Measurements from ENCODE around the gene GDA. TPM values are rescaled to one million over a fixed set of nuclear protein-coding genes. Genes with fewer than 3 reads are reported as not detected.

GDA gene
- total and polyA plus RNA-seq, 4 donors, result 0.37 to 24.4 (median 19.5) TPM

- Histone ChIP-seq H3K36me3 (ENCODE audit: control insufficient read depth in 4 of 4, insufficient read depth in 3 of 4, low read depth in 1 of 4, low read length in 3 of 4) (peaks cover 0 to 4% (median 0%) of the 10 kb centered on the region in 4 donors), H3K27ac (ENCODE audit: low read depth in 1 of 2, low read length in 2 of 2) (no peak overlapping the region), H3K9ac (ENCODE audit: low read depth in 1 of 2, low read length in 2 of 2) (no peak overlapping the region), H3K4me3 (ENCODE audit: low read depth in 1 of 3, low read length in 3 of 3) (no peak overlapping the region), H3K27me3 (ENCODE audit: control insufficient read depth in 4 of 4, insufficient read depth in 4 of 4, low read length in 3 of 4) (no peaks in the 10 kb centered on the region), H3K4me1 (ENCODE audit: control insufficient read depth in 4 of 4, insufficient read depth in 4 of 4, low read length in 3 of 4) (peaks cover 3 to 25% (median 10%) of the 10 kb centered on the region in 4 donors), H3K9me3 (ENCODE audit: control insufficient read depth in 4 of 4, low read length in 3 of 4) (no peaks in the 10 kb centered on the region)
- no peak for DNase-seq (ENCODE audit: low spot score)
- WGBS, result 72% methylated on average over 3 of the region's 3 CpGs
- TF ChIP-seq MAX (IDR thresholded peaks at IDR 0.05), result no peak
- no peak for TF ChIP-seq EGR1 (IDR thresholded peaks at IDR 0.05; ENCODE audit: low read depth in 2 of 2)
- no peak for TF ChIP-seq FOXA2 (IDR thresholded peaks at IDR 0.05)
- TF ChIP-seq HNF4A (conservative IDR thresholded peaks at IDR 0.05), result no peak
- no peak for TF ChIP-seq RXRA (IDR thresholded peaks at IDR 0.05)
- TF ChIP-seq TAF1 (conservative IDR thresholded peaks at IDR 0.05), result no peak
- TF ChIP-seq RAD21 (IDR thresholded peaks at IDR 0.05), result no peak
- no peak for TF ChIP-seq CTCF (IDR thresholded peaks at IDR 0.05; ENCODE audit: low read depth, low read length, missing input control)
- no peak for TF ChIP-seq JUND (IDR thresholded peaks at IDR 0.05)
- TF ChIP-seq ZBTB33 (IDR thresholded peaks at IDR 0.05), result no peak
- TF ChIP-seq FOXA1 (IDR thresholded peaks at IDR 0.05), result no peak
- TF ChIP-seq REST (IDR thresholded peaks at IDR 0.05), result no peak
Observed at GRCh38 chr9:72187121-72187695, 38.0 kb downstream of the GDA start.

- 78% methylated on average over 1 of the region's 1 CpG for WGBS
- no peak overlapping the region for H3K4me3 ChIP-seq (ENCODE audit: low read depth in 1 of 3, low read length in 3 of 3)
- no peak for DNase-seq (ENCODE audit: low spot score)
Observed at GRCh38 chr9:72188232-72188631, 39.0 kb downstream of the GDA start.

More at GRCh38 chr9:72188232-72188631, 39.0 kb downstream of the GDA start:
- TF ChIP-seq REST (IDR thresholded peaks at IDR 0.05), result no peak
- no peak for TF ChIP-seq FOXA2 (IDR thresholded peaks at IDR 0.05)
- no peak for TF ChIP-seq RAD21 (IDR thresholded peaks at IDR 0.05)
- TF ChIP-seq NR2F2 (IDR thresholded peaks at IDR 0.05), result no peak
- TF ChIP-seq ATF3 (IDR thresholded peaks at IDR 0.05), result no peak
- TF ChIP-seq MAX (IDR thresholded peaks at IDR 0.05), result no peak
- TF ChIP-seq YY1 (IDR thresholded peaks at IDR 0.05), result no peak
- TF ChIP-seq GABPA (IDR thresholded peaks at IDR 0.05 in 1 of 2, conservative IDR thresholded peaks at IDR 0.05 in 1 of 2), result no peak
- TF ChIP-seq ZBTB33 (IDR thresholded peaks at IDR 0.05), result no peak
- no peak for TF ChIP-seq JUND (IDR thresholded peaks at IDR 0.05)
- Histone ChIP-seq H3K9me3 (ENCODE audit: control insufficient read depth in 4 of 4, low read length in 3 of 4) (no peaks in the 10 kb centered on the region), H3K27me3 (ENCODE audit: control insufficient read depth in 4 of 4, insufficient read depth in 4 of 4, low read length in 3 of 4) (no peaks in the 10 kb centered on the region), H3K9ac (ENCODE audit: low read depth in 1 of 2, low read length in 2 of 2) (no peak overlapping the region), H3K4me1 (ENCODE audit: control insufficient read depth in 4 of 4, insufficient read depth in 4 of 4, low read length in 3 of 4) (peaks cover 3 to 25% (median 10%) of the 10 kb centered on the region in 4 donors), H3K27ac (ENCODE audit: low read depth in 1 of 2, low read length in 2 of 2) (no peak overlapping the region), H3K36me3 (ENCODE audit: control insufficient read depth in 4 of 4, insufficient read depth in 3 of 4, low read depth in 1 of 4, low read length in 3 of 4) (peaks cover 0 to under 1% (median 0%) of the 10 kb centered on the region in 4 donors)
